Adrenal gland (tissue), 12 donors: ENCODE measurements around the gene SRPRB. TPM values are rescaled to one million over a fixed set of nuclear protein-coding genes. Genes with fewer than 3 reads are reported as not detected.
"Not testable (repeated sequence)": the region's sequence is repeated elsewhere in the genome, so short reads cannot be mapped to it uniquely, and the experiment has no call there.

Experiments used
- DNase-seq, 7 donors: peaks; one replicate each; pipeline ENCODE4 v3.0.0-alpha.2; 2019 to 2020
- H3K27ac ChIP-seq, 5 donors: fragments of 200-600 bp; sonication (generic) in 4 of 5; 1 replicate in 3 of 5; 2 replicates in 2 of 5; pipeline versions ENCODE4 v1.5.1 to v1.8.0; 2016 to 2020; ENCODE audit warnings: mild to moderate bottlenecking in 1 of 5
- H3K27me3 ChIP-seq: fragments of 200-600 bp; 2 replicates; pipeline ENCODE4 v1.8.0; 2021
- H3K36me3 ChIP-seq, 2 donors: fragments of 200-600 bp; replicated peaks in 1 of 2; 1 replicate in 1 of 2; 2 replicates in 1 of 2; pipeline versions ENCODE4 v1.5.1 to v1.8.0; 2018 to 2022
- H3K4me1 ChIP-seq, 2 donors: fragments of 200-600 bp; replicated peaks in 1 of 2; 1 replicate in 1 of 2; 2 replicates in 1 of 2; pipeline versions ENCODE4 v1.5.1 to v1.8.0; 2018 to 2021
- H3K4me3 ChIP-seq, 4 donors: fragments of 200-600 bp; sonication (generic) in 3 of 4; one replicate each; pipeline ENCODE4 v1.5.1; 2016 to 2018
- H3K9me3 ChIP-seq, 3 donors: fragments of 200-600 bp; sonication (generic) in 1 of 3; replicated peaks in 1 of 3; 1 replicate in 2 of 3; 2 replicates in 1 of 3; pipeline versions ENCODE4 v1.5.1 to v1.8.0; 2016 to 2021
- CTCF ChIP-seq, 6 experiments: fragments of 450-650 bp in 4 of 6; fragments of 200-600 bp in 2 of 6; sonication (generic) in 1 of 6; IDR thresholded peaks; 1 replicate in 5 of 6; 2 replicates in 1 of 6; pipeline versions ENCODE4 v1.5.1 to v1.8.0; 2016 to 2021; ENCODE audit warnings: antibody characterized with exemption in 6 of 6, mild to moderate bottlenecking in 2 of 6, moderate library complexity in 1 of 6
- POLR2A ChIP-seq, 2 donors: fragments of 450-650 bp; IDR thresholded peaks; one replicate each; pipeline ENCODE4 v1.6.1; 2017; ENCODE audit warnings: antibody characterized with exemption in 2 of 2, mild to moderate bottlenecking in 2 of 2, moderate library complexity in 1 of 2
- WGBS, 4 donors: extraction: QIAGEN DNeasy Blood & Tissue Kit in 2 of 4; methylation state at CpG; one replicate each; pipeline versions ENCODE4 v1.1.5 to v1.1.7; 2013 to 2017; 5-methylcytosine and 5-hydroxymethylcytosine counted together
- intact Hi-C, 2 donors: fragments of 100-400 bp; cut with DNase I; formaldehyde crosslinking; loops; one replicate each; pipeline versions ENCODE4 v1.14.1 to v1.15.0; 2022 to 2023
- polyA plus RNA-seq, 3 donors: library from polyadenylated mRNA; stranded (reverse); fragments of 200-250 nt in 2 of 3; fragments of 350-450 nt in 1 of 3; fragmentation: Illumina TruSeq in 1 of 3; extraction: RNeasy Lipid Tissue Mini Kit (QIAGEN cat#74804) in 1 of 3; gene quantifications; one replicate each; pipeline ENCODE4 v1.2.3, GENCODE V29; 2013 to 2014
- total RNA-seq, 9 donors: library from RNA; depleted of rRNA in 4 of 9; stranded (reverse); fragments of >200 nt in 4 of 9; fragments of 120-200 nt in 1 of 9; fragmentation: NEBNext Ultra II Directional in 1 of 9; extraction: Animal tissue kit (Norgen Biotek cat#: 25700) in 1 of 9; gene quantifications; one replicate each; pipeline versions ENCODE4 v1.1.0 to v1.2.4, GENCODE V29; 2013 to 2023
- donor health status: healthy with polysubstance abuse.
- donor health status: Bipolar disorder and iron deficiency.
- donor health status: DM: yes; HTN: yes; CAD: no.
- donor health status: DM: no; HTN: no; CAD: no.
- donor health status: DM: no; HTN: no; CAD: no.
- donor health status: DM: yes; HTN: yes; CAD: no.

The SRPRB gene
- total and polyA plus RNA-seq, 12 donors: 13.0 to 177 (median 48.7) TPM

- H3K27ac ChIP-seq: no peak overlapping the region
- intact Hi-C loops: no loop called here
- no peak for DNase-seq
- H3K4me3 ChIP-seq: no peak overlapping the region
- no peaks in the 10 kb centered on the region for H3K36me3 ChIP-seq
- no peaks in the 10 kb centered on the region for H3K4me1 ChIP-seq
- no peaks in the 10 kb centered on the region for H3K27me3 ChIP-seq
- no peaks in the 10 kb centered on the region for H3K9me3 ChIP-seq
- TF ChIP-seq POLR2A (IDR thresholded peaks at IDR 0.05) (no peak), CTCF (IDR thresholded peaks at IDR 0.05) (no peak)
- WGBS, 4 donors: 89 to 92% (median 91%) methylated on average over 5 of the region's 5 CpGs
These were observed 29.8 kb upstream of the SRPRB start for GRCh38 chr3:133775835-133776234.

DNA sequence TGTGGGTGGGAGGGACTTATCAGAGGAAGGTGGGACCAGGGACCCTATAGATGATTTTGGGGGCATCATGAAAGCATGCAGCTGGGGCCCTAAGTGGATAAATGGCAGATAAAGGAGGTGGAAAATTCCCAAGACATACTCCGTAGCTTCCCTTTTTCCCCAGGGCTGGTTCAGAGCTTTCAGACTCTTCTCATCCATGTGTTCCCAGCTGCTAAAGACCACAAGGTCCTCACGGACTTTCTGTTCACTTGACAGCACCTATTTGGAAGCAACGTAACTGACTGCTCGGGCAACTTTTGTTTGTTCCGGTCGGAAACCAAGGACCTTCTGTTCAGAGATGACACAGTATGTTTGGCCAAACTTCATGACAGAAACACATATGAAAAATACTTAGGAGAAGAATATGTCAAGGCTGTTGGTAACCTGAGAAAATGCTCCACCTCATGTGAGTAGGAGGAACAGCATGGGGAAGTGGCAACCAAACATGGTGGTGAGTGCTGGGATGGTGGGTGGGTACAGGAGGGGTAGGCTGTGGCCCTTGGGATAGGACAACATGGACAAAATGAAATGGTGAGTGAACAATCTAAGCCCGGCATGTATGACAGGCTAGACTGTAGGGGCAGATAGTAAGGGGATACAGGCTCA lies 28.7 kb upstream of the SRPRB start:
- TF ChIP-seq POLR2A (IDR thresholded peaks at IDR 0.05) (no peak), CTCF (IDR thresholded peaks at IDR 0.05) (no peak)
- Histone ChIP-seq H3K27me3 (no peaks in the 10 kb centered on the region), H3K4me3 (no peak overlapping the region), H3K4me1 (no peaks in the 10 kb centered on the region), H3K9me3 (no peaks in the 10 kb centered on the region), H3K36me3 (no peaks in the 10 kb centered on the region), H3K27ac (no peak overlapping the region)
- intact Hi-C loops: no loop called here
- no peak for DNase-seq
- 89 to 93% (median 92%) methylated on average over 7 of the region's 7 CpGs for WGBS, 4 donors

DNA sequence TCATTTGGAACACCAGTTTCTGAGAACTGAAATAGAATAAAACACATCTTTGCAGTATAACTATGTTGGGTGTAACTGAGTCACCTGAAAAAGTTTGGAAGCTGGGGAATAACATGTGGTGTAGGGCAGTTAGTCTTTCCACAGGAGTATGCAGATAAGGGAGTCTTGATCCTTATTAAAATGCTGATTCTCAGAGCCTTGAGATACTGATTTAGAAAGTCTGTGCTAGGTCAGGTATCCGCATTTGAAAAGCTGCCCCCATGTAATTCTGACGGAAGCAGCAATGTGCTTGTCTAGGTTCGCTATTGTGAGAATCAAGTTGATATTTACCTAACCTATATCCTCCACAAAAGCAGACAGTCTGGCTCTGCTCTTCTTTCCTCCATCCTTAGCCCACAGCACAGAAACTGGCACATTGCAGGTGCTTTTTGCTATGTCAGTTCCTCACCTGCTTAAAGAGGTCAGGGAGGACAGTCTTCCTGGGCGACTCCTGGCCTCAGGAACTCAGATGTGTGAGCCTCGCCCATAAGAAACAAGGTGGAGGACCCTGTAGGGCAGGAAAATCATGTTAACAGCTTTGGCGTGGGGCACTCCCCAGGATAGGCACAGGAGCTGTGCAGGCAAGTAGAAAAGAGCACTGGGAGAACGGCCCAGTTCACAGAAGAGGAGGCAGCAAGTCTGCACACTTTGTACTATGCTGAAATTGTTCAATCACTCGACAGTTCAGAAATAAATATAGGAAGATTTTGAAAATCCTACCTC lies 27.6 kb upstream of the SRPRB start:
- H3K4me3 ChIP-seq: no peak overlapping the region
- WGBS, 4 donors: 73 to 80% (median 78%) methylated on average over 8 of the region's 8 CpGs
- TF ChIP-seq POLR2A (IDR thresholded peaks at IDR 0.05): no peak
- no peak for TF ChIP-seq CTCF (IDR thresholded peaks at IDR 0.05)
- H3K9me3 ChIP-seq: no peaks in the 10 kb centered on the region
- H3K4me1 ChIP-seq: no peaks in the 10 kb centered on the region
- H3K27me3 ChIP-seq: no peaks in the 10 kb centered on the region
- intact Hi-C loops: no loop called here
- no peak for DNase-seq
- H3K36me3 ChIP-seq: no peaks in the 10 kb centered on the region
- no peak overlapping the region for H3K27ac ChIP-seq

DNA sequence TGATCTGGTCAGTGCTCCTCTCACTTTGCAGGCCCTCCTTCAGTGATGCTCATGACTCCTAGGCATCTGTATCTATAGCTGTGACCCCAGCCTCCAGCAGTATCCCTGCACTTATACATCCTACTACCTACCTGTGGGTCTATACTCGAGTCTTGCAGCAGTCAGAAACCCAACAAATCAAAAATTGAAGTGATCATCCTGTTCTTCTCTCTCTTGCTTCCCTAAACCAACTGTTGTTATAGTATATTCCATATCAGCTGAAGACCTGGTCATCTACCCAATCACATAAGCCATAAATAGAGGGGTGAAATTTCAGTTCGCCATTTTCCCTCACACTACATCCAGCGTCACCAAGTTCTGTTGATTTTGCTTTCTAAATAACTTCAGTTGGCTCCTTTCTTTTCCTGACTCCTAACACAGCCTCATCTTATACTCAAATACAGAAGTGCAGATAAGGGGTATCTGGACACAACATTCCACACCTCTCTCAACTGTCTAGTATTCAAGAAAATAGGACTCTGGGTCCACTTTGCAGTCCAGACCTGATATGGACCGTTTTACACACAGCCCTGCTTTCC lies 25.9 kb upstream of the SRPRB start:
- WGBS, 4 donors: 53 to 70% (median 61%) methylated on average over 4 of the region's 4 CpGs
- Histone ChIP-seq H3K4me3 (no peak overlapping the region), H3K9me3 (no peaks in the 10 kb centered on the region), H3K4me1 (no peaks in the 10 kb centered on the region), H3K27ac (no peak overlapping the region), H3K27me3 (peaks cover 4% of the 10 kb centered on the region), H3K36me3 (no peaks in the 10 kb centered on the region)
- TF ChIP-seq POLR2A (IDR thresholded peaks at IDR 0.05) (no peak), CTCF (IDR thresholded peaks at IDR 0.05) (no peak)
- DNase-seq: no peak
- intact Hi-C loops: no loop called here

GRCh38 chr3:133780756-133781155 lies 24.9 kb upstream of the SRPRB start:
- H3K9me3 ChIP-seq, H3K4me1 ChIP-seq, H3K36me3 ChIP-seq, intact Hi-C loops, H3K27me3 ChIP-seq, H3K4me3 ChIP-seq, H3K27ac ChIP-seq, DNase-seq: not testable (repeated sequence)
- 76 to 94% (median 86%) methylated on average over 6 of the region's 6 CpGs for WGBS, 4 donors
